Measurements from ENCODE around the gene MIF. TPM values are rescaled to one million over a fixed set of nuclear protein-coding genes. Genes with fewer than 3 reads are reported as not detected.

MIF gene
- total RNA-seq (2014; rRNA removed; shearing (Covaris generic)) (262 and 335 TPM in 2 replicates), polyA plus RNA-seq (2016; fragmentation: Nextera tagmentation; extraction: Ambion mirVana) (2,233 and 2,246 TPM in 2 replicates)

- Histone ChIP-seq H3K9ac (peak within 1 kb of the TSS; percentile 93), H3F3A (ENCODE audit: insufficient read depth) (0 out of 2 replicates have a peak, but pooled peaks cover 15% of the 10 kb centered on the region), H3K79me2 (ENCODE audit: insufficient read depth) (peaks cover 24% of the 10 kb centered on the region), H3K27ac (peak within 1 kb of the TSS; percentile 86), H3K27me3 (replicated peaks; ENCODE audit: insufficient read depth) (no peaks in the 10 kb centered on the region), H3K9me3 (ENCODE audit: low read depth) (no peaks in the 10 kb centered on the region), H2AFZ (peak within 1 kb of the TSS; percentile 83), H3K9me2 (ENCODE audit: insufficient read depth) (no peaks in the 10 kb centered on the region), H3K4me3 (peak within 1 kb of the TSS; percentile 80), H3K36me3 (ENCODE audit: low read depth) (peaks cover 12% of the 10 kb centered on the region; the same call in 1 of the 2 replicates), H4K20me1 (ENCODE audit: insufficient read depth) (no peaks in the 10 kb centered on the region), H3K4me2 (ENCODE audit: unreplicated experiment) (peak within 1 kb of the TSS; percentile 93), H3K4me1 (ENCODE audit: insufficient read depth) (peaks cover 9% of the 10 kb centered on the region; the same call in 1 of the 2 replicates)
- in situ Hi-C loops (cut with MboI) = no loop called here
- no peak for TF ChIP-seq EZH2phosphoT487 (IDR thresholded peaks at IDR 0.05; ENCODE audit: insufficient read depth, low read depth)
- peak; percentile 95 for DNase-seq
- 3 to 4% methylated on average over 44 to 60 of the region's 72 CpGs for WGBS, 2 experiments (ENCODE audit: low coverage in 1 of 2, low lambda C conversion rate in 2 of 2, missing lambda C conversion rate in 2 of 2)
Measured at GRCh38 chr22:23893945-23894709, at the start of gene MIF. TSS of gene MIF (plus strand) at chr22:23894383. CDS start at chr22:23894475, 92 bp downstream.

DNA sequence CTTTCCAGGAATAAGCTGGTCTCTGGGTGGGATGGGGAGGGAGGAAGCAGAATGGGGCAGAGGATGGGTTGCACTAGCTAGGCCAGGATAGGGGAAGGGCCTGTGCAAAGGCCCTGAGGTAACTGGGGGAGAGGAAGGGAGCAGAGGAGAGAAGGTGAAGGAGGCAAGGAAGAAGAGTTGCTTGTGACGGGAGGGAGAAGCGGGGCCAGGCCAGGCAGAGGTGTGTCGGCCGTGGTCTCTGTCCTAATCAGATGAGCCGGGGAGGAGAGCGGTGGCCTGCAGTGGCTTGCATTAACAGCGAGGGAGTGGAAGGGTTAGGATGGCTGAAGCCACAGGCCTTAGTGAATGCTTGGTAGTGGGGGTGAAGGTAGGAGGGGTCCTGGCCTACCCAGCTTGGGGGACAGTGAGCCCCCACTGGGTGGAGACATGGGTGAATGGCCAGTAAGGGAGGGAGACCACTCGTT, 49.4 kb upstream of the MIF start:
- no peak overlapping the region for H3K27ac ChIP-seq
- TF ChIP-seq EZH2 (IDR thresholded peaks at IDR 0.05; ENCODE audit: insufficient read depth, poor library complexity, severe bottlenecking) (no peak), EZH2phosphoT487 (IDR thresholded peaks at IDR 0.05; ENCODE audit: insufficient read depth, low read depth) (no peak)
- no peak overlapping the region for H3K4me2 ChIP-seq (ENCODE audit: unreplicated experiment)
- in situ Hi-C loops (cut with MboI) = no loop called here
- no peak for DNase-seq
- H3K4me1 ChIP-seq (ENCODE audit: insufficient read depth) = no peaks in the 10 kb centered on the region; the same call in 1 of the 2 replicates
- H3K9me3 ChIP-seq (ENCODE audit: low read depth) = no peaks in the 10 kb centered on the region
- H3F3A ChIP-seq (ENCODE audit: insufficient read depth) = no peaks in the 10 kb centered on the region
- H3K79me2 ChIP-seq (ENCODE audit: insufficient read depth) = no peaks in the 10 kb centered on the region
- H3K9ac ChIP-seq = no peak overlapping the region
- no peak overlapping the region for H3K4me3 ChIP-seq
- H3K27me3 ChIP-seq (replicated peaks; ENCODE audit: insufficient read depth) = no peaks in the 10 kb centered on the region
- no peaks in the 10 kb centered on the region for H4K20me1 ChIP-seq (ENCODE audit: insufficient read depth)
- H2AFZ ChIP-seq = no peak overlapping the region
- no peaks in the 10 kb centered on the region for H3K36me3 ChIP-seq (ENCODE audit: low read depth)
- no peaks in the 10 kb centered on the region for H3K9me2 ChIP-seq (ENCODE audit: insufficient read depth)
- WGBS, 2 experiments (ENCODE audit: low coverage in 1 of 2, low lambda C conversion rate in 2 of 2, missing lambda C conversion rate in 2 of 2) = 78 to 83% methylated on average over 7 to 8 of the region's 8 CpGs

- Histone ChIP-seq H3K9me3 (ENCODE audit: low read depth) (no peaks in the 10 kb centered on the region), H3K9me2 (ENCODE audit: insufficient read depth) (no peaks in the 10 kb centered on the region), H3K4me1 (ENCODE audit: insufficient read depth) (no peaks in the 10 kb centered on the region; the same call in 1 of the 2 replicates), H3K4me2 (ENCODE audit: unreplicated experiment) (no peak overlapping the region), H3K79me2 (ENCODE audit: insufficient read depth) (no peaks in the 10 kb centered on the region), H3K27me3 (replicated peaks; ENCODE audit: insufficient read depth) (no peaks in the 10 kb centered on the region), H4K20me1 (ENCODE audit: insufficient read depth) (no peaks in the 10 kb centered on the region), H2AFZ (no peak overlapping the region), H3K9ac (no peak overlapping the region), H3K27ac (no peak overlapping the region), H3K36me3 (ENCODE audit: low read depth) (no peaks in the 10 kb centered on the region), H3K4me3 (no peak overlapping the region), H3F3A (ENCODE audit: insufficient read depth) (no peaks in the 10 kb centered on the region)
- DNase-seq = no peak
- in situ Hi-C loops (cut with MboI) = no loop called here
- TF ChIP-seq EZH2 (IDR thresholded peaks at IDR 0.05; ENCODE audit: insufficient read depth, poor library complexity, severe bottlenecking) = no peak
- 78 to 82% methylated on average over 9 of the region's 9 CpGs for WGBS, 2 experiments (ENCODE audit: low coverage in 1 of 2, low lambda C conversion rate in 2 of 2, missing lambda C conversion rate in 2 of 2)
Measured at GRCh38 chr22:23845265-23846080, 48.7 kb upstream of the MIF start.

DNA sequence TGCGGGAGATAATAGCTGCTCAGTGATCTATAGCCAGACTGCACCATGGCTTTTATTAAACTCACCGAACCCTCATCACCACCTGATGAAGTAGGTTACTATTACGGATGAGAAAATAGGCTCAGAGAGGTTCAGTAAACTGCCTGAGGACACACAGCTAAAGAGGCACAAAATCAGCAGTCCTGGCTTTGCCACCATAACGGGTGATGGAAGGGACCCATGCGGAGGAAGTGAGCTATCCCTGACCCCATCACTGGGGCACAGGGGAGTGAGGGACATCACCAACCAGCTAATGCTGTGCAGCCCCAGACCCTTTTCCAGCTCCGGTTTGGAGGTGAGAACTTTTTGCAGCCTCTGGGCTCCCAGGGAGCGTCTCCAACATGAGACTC, 48.1 kb upstream of the MIF start:
- H3K27ac ChIP-seq = no peak overlapping the region
- TF ChIP-seq EZH2 (IDR thresholded peaks at IDR 0.05; ENCODE audit: insufficient read depth, poor library complexity, severe bottlenecking) = no peak
- TF ChIP-seq EZH2phosphoT487 (IDR thresholded peaks at IDR 0.05; ENCODE audit: insufficient read depth, low read depth) = no peak
- no peaks in the 10 kb centered on the region for H3K9me3 ChIP-seq (ENCODE audit: low read depth)
- H3K36me3 ChIP-seq (ENCODE audit: low read depth) = no peaks in the 10 kb centered on the region
- H3K9ac ChIP-seq = no peak overlapping the region
- no peak overlapping the region for H3K4me3 ChIP-seq
- no peaks in the 10 kb centered on the region for H3K79me2 ChIP-seq (ENCODE audit: insufficient read depth)
- H2AFZ ChIP-seq = no peak overlapping the region
- H3F3A ChIP-seq (ENCODE audit: insufficient read depth) = no peaks in the 10 kb centered on the region
- no peaks in the 10 kb centered on the region for H3K27me3 ChIP-seq (replicated peaks; ENCODE audit: insufficient read depth)
- H3K4me2 ChIP-seq (ENCODE audit: unreplicated experiment) = no peak overlapping the region
- H3K9me2 ChIP-seq (ENCODE audit: insufficient read depth) = no peaks in the 10 kb centered on the region
- 83 to 94% methylated on average over 7 of the region's 7 CpGs for WGBS, 2 experiments (ENCODE audit: low coverage in 1 of 2, low lambda C conversion rate in 2 of 2, missing lambda C conversion rate in 2 of 2)
- no peaks in the 10 kb centered on the region; the same call in 1 of the 2 replicates for H3K4me1 ChIP-seq (ENCODE audit: insufficient read depth)
- in situ Hi-C loops (cut with MboI) = no loop called here
- H4K20me1 ChIP-seq (ENCODE audit: insufficient read depth) = no peaks in the 10 kb centered on the region
- no peak for DNase-seq

Data from GM23248 (cell line).